ENCODE results near the gene SRCAP.

SRCAP gene

GRCh38 chr16:30760001-30760559 is 61.1 kb downstream of the SRCAP start:
- no peak for FAIRE-seq

DNA sequence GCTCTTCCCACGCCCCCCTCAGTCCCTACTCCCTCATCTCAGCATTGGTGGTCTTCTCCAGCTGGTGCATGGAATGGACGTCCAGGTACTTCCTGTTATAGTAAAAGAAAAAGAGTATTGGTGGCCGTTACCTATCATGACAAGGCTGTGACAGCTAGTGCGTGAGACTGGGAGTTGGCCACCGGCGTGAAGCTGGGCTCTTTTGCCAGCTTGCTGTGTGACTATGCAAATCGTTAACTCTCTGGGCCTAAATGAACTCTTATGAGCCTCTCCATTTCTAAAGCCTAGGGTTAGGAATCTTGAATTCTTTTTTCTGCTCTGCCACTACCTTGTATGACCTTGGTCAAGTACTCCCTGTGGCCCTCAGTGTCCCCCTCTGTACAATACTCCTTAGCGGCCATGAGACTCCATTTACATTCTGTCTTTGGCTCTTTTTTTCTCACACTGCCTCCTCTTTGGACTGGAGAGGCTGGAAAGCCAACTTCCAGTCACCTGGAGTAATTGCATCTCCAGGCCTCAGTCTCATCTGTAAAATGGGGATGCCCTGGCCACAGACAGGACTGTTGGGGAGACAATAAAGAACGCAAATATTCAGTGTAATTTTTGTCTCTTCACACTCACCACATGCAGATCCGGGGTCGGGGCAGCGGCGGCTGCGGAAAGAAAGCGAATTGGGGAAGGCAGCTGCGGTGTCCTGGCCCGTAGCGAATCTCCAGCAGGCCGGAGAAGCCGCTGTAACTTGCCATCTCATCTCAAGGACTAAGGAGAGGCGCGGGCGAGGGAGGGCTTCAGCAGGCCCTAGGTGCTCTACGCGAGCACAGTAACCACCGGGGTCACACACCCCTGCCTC is 61.8 kb downstream of the SRCAP start:
- FAIRE-seq: no peak

DNA sequence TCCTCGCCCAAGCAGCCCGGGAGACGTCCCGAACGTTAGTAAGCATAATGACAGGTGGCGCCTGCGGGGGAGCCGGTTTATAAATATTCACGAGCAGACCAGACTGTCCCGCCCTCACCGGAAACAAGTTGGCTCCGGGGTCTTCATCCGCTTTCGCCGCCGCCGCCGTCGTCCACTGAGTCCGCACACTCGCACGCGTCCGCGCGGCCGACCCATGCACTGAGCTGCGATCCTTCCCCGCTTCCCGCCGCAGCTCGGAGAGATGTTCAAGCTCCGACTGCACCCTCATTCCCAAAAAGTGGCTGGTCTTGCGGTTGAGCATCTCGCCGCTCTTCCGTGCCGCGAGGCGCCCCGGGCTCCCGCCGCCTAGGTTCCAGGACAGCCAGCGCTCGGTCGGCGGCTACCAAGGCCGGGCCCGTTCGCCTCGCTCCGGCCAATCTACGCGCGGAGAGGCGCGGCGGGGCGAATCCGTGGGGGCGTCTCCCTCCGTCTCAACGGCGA is 62.5 kb downstream of the SRCAP start:
- FAIRE-seq: no peak

GRCh38 chr16:30761928-30762902 is 63.2 kb downstream of the SRCAP start, which contains the start of the genes CFAP119 and RNF40:
Gene CFAP119, minus strand, starts transcription at chr16:30762062. Its CDS starts 314 bp downstream, at chr16:30761748.
Gene RNF40, plus strand, starts transcription at chr16:30762322. Its CDS starts 224 bp downstream, at chr16:30762546.
- FAIRE-seq: peak; percentile 99

DNA sequence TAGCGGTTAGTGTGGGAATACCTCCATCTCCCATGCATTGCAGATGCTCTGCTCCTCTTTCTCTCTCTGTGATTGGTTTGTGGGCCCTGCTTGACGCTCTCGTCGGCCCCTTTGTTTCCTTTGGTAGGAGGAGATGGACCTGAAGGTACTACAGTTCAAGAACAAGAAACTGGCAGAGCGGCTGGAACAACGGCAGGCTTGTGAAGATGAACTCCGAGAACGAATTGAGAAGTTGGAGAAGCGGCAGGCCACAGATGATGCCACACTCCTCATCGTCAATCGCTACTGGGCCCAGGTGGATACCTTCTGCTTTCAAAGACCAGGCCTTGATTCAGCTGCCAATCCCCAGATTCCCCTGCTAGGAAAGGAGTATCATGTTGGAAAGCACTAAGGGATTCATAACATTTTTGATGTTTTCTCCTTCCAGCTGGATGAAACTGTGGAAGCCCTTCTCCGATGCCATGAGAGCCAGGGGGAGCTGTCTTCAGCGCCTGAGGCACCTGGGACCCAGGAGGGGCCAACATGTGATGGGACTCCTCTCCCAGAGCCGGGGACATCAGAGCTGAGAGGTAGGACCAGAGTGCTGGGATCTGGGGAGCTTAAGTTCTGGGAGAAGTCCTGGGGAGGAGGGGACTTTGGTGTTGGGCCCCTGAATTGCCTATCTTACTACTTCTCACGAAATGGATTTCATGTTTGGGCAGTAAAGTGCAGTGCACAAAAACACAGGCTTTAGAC is 64.2 kb downstream of the SRCAP start:
- no peak for FAIRE-seq

DNA sequence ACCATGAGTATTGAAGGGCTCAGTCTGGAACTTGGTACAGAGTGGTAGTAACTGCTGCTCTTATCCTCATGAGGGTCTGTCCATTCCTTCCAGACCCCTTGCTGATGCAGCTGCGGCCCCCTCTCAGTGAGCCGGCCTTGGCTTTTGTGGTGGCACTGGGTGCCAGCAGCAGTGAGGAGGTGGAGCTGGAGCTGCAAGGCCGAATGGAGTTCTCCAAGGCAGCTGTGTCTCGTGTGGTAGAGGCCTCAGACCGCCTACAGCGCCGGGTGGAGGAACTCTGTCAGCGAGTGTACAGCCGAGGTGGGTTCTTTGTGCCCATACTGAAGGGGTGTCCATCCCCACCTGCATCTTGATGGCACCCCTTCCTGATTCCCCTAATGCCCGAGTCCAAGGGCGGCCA is 65.1 kb downstream of the SRCAP start:
- no peak for FAIRE-seq

- no peak for FAIRE-seq
Measured at GRCh38 chr16:30764816-30765465, 66.0 kb downstream of the SRCAP start.

DNA sequence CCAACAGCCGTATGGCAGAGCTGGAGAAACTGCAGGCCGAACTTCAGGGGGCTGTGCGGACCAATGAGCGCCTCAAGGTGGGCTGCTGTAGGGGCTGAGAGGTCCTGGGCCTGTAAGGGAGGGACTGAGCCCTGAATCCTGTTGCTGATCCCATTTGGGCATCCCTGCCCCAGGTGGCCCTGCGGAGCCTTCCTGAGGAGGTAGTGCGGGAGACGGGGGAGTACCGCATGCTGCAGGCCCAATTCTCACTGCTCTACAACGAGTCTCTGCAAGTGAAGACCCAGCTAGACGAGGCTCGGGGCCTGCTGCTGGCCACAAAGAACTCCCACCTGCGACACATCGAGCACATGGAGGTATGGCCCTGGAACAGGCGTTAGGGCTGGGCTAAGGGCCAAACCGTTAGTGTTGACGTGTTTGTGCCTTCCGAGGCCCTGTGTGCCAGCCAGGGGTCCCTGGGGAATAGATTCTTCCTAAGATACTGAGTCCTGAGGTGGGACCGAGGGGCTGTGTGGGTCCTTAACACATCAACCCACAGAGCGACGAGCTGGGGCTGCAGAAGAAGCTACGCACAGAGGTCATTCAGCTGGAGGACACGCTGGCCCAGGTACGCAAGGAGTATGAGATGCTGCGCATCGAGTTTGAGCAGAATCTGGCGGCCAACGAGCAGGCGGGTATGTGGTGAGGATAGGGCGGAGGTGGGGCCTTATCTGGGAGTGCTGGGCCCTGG is 67.4 kb downstream of the SRCAP start:
- no peak for FAIRE-seq

DNA sequence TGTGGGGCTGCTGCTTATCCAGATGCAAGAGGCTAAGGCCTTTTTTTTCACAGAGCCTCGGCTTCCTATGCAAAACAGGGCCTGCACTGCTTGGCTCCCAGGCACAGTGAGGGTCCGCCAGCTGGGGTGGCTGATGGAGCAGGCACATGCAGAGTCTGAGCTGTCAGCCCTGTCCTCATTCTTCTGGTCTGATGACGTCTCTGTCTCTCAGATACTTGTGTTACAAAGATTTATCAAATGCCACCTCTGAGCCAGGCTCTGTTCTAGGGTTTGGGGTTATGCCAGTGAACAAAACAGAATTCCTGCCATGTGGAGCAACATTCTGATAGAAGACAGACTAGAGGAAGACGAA is 67.9 kb downstream of the SRCAP start:
- no peak for FAIRE-seq

DNA sequence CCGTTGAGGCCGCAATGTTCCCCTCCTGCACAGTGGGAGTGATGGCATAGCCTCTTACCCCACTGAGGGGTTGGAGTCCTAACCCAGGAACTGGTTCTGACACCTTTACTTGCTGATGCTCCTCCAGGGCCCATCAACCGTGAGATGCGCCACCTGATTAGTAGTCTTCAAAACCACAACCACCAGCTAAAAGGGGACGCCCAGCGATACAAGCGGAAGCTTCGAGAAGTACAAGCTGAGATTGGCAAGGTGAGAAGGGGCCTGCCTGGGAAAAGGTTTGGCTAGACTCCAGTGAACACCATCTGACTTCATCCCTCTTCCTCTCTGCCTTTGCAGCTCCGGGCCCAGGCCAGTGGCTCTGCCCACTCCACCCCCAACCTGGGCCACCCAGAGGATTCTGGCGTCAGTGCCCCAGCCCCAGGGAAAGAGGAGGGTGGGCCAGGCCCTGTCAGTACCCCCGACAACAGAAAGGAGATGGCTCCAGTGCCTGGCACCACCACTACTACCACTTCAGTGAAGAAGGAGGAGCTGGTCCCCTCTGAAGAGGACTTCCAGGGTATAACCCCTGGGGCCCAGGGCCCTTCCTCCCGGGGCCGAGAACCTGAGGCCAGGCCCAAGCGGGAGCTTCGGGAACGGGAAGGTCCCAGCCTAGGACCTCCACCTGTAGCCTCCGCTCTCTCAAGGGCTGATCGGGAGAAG is 68.9 kb downstream of the SRCAP start:
- no peak for FAIRE-seq

GRCh38 chr16:30768583-30769181 is 69.7 kb downstream of the SRCAP start:
- FAIRE-seq: no peak

GRCh38 chr16:30769379-30770089 is 70.6 kb downstream of the SRCAP start:
- FAIRE-seq: no peak

GRCh38 chr16:30771726-30772125 is 72.8 kb downstream of the SRCAP start:
- FAIRE-seq: no peak

DNA sequence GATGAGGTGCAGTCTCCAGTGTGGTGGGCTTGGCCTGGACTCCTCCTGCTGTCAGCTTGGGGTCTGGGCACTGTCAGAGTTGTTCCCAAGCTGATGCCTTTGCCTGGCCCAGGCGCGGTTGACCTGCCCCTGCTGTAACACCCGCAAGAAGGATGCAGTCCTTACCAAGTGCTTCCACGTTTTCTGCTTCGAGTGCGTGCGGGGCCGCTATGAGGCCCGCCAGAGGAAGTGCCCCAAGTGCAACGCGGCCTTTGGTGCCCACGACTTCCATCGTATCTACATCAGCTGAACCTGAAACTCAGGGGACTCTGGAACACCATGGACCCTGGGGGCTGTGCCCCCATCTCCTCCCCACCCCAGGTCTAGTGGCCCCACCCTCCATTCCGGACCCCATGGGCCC is 74.9 kb downstream of the SRCAP start:
- no peak for FAIRE-seq

DNA sequence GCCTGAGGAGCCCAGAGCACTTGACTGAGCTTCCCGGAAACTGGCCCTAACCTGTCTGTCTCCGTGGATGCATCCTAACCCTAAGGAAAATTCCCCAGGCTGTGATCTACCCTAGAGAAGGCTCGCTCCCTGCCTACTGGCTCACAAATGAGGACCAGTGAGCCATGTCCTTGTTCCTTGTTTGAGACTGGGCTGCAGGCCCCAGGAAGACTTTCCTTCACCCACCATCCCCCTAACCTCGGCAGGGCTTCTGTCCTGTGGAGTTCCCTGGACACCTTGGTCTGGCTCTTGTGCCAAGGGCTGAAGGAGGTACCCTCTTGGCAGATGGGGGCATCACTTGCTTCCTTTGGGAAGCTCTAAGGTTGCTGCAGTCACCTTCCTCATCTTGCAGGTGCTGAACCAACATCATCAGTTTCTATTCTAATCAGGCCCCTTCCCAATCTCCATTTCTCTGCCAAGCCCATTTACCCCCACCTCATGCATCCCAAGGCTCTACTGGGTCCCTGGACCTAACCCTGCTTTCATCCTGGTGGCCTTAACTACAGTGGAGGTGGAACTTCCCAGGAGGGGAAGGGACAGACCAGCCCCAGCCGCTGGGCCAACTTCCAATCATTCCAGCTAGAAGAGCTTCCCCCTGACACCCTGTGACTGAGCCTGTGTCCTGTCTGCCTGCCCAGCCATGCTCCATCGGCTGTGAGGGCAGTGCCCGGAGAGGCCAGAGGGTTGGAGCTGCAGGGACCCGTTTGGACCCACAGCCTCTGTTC is 75.6 kb downstream of the SRCAP start:
- FAIRE-seq: no peak

DNA sequence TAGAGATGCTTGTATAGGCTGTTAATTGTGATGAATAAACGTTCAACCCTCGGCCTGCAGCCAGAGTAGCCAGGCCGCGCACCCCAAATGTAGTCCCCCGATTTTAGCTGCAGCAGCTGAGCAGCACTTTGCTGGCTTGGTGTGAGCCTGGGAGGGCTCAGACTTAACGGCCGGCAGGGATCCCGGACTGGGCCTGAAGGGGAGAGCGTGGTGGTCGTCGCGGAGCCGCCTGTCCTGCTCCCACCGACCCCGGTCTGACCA is 76.1 kb downstream of the SRCAP start:
- no peak for FAIRE-seq

DNA sequence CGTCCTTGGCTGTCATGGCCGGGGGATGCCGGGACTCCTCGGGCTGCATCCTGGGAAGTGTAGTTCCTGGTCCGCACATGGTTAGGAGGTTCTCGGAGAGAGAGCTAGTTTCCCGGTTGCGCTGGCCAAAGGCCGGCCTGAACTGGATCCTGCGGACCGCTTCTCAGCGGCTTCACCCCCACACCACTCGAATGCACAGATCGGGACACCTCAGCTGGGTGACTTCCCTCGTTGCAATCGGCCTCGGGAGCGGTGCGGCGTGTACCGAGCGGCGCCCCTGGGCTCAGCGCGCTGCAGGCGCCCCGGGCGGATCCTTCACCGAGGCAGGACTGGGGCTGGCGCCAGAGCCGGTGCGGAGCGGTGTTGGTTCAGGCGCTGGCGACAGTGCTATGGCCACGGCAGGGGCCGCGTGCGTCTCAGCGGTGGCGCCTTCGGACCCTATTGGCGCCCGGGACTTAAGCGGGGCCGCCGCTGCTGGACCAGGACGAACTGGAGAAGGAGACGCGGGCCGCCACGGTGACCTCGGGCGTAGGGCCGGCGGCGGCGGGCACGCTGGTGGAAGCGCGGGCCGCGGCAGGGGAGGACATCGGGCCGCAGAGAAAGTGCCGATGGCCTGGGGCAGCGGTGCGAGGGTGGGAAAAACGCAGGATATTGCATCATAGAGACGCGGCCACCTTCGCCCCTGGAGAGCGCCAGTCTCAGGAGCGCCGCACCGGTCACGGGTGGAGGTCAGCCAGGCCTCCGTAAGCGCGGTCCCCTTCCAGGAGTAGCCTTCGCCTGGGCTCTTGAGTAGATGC is 76.6 kb downstream of the SRCAP start:
- peak; percentile 44 for FAIRE-seq

All from G401.6 (cell line).